Hepatocyte (in vitro differentiated cells): ENCODE data around the gene RAB1B. TPM values are rescaled to one million over a fixed set of nuclear protein-coding genes. Genes with fewer than 3 reads are reported as not detected.
A peak's percentile ranks its signal among the peaks of the same experiment; 100 is the strongest.

Source experiments
- DNase-seq: peaks from one replicate; pipeline ENCODE4 v3.0.0-alpha.2; 2016; ENCODE audit warnings: low spot score
- H2AFZ ChIP-seq: fragments of 200-600 bp; sonication (generic); 2 replicates; pipeline ENCODE4 v1.6.0; 2016; ENCODE audit warnings: antibody characterized with exemption, mild to moderate bottlenecking
- H3K27ac ChIP-seq: fragments of 200-600 bp; sonication (generic); 2 replicates; pipeline ENCODE4 v1.5.1; 2016; ENCODE audit warnings: mild to moderate bottlenecking
- H3K27me3 ChIP-seq: fragments of 200-600 bp; sonication (generic); 2 replicates; pipeline ENCODE4 v1.6.1; 2016
- H3K36me3 ChIP-seq: fragments of 200-600 bp; sonication (generic); replicated peaks from 2 replicates; pipeline ENCODE4 v1.5.1; 2016; ENCODE audit warnings: low read depth; ENCODE audit not compliant: insufficient read depth
- H3K4me1 ChIP-seq: fragments of 200-600 bp; sonication (generic); 2 replicates; pipeline ENCODE4 v1.5.1; 2016; ENCODE audit warnings: mild to moderate bottlenecking, moderate library complexity; ENCODE audit not compliant: insufficient read depth
- H3K4me2 ChIP-seq: fragments of 200-600 bp; sonication (generic); 2 replicates; pipeline ENCODE4 v1.6.0; 2016
- H3K4me3 ChIP-seq: fragments of 200-600 bp; sonication (generic); 2 replicates; pipeline ENCODE4 v1.5.1; 2016; ENCODE audit warnings: mild to moderate bottlenecking
- H3K79me2 ChIP-seq: fragments of 200-600 bp; sonication (generic); 2 replicates; pipeline ENCODE4 v1.6.0; 2017; ENCODE audit warnings: mild to moderate bottlenecking
- H3K9me2 ChIP-seq: fragments of 200-600 bp; sonication (generic); replicated peaks from 2 replicates; pipeline ENCODE4 v1.6.0; 2017; ENCODE audit warnings: mild to moderate bottlenecking; ENCODE audit not compliant: insufficient read depth
- H3K9me3 ChIP-seq: fragments of 200-600 bp; sonication (generic); 2 replicates; pipeline ENCODE4 v1.5.1; 2016; ENCODE audit warnings: low read depth, mild to moderate bottlenecking
- H4K20me1 ChIP-seq: fragments of 200-600 bp; sonication (generic); 2 replicates; pipeline ENCODE4 v1.6.0; 2016; ENCODE audit warnings: mild to moderate bottlenecking; ENCODE audit not compliant: insufficient read depth, poor library complexity, severe bottlenecking
- EZH2 ChIP-seq: fragments of 200-600 bp; sonication (generic); IDR thresholded peaks from 2 replicates; pipeline ENCODE4 v1.6.1; 2016; ENCODE audit warnings: antibody characterized with exemption, mild to moderate bottlenecking, borderline replicate concordance
- EZH2phosphoT487 ChIP-seq: fragments of 200-600 bp; sonication (generic); IDR thresholded peaks from one replicate; pipeline ENCODE4 v1.6.1; 2018; ENCODE audit warnings: antibody characterized with exemption, mild to moderate bottlenecking, low read depth, moderate library complexity; ENCODE audit not compliant: unreplicated experiment, severe bottlenecking
- WGBS: methylation state at CpG from one replicate; pipeline ENCODE4 v1.1.6; 2016; ENCODE audit warnings: low lambda C conversion rate; ENCODE audit errors: missing lambda C conversion rate; 5-methylcytosine and 5-hydroxymethylcytosine counted together
- polyA plus RNA-seq: library from polyadenylated mRNA; unstranded; fragments of >200 nt; fragmentation: Nextera tagmentation; extraction: Ambion mirVana; gene quantifications from 2 replicates; pipeline ENCODE4 v1.2.1, GENCODE V29; 2016
- total RNA-seq: library from RNA; depleted of rRNA; stranded (reverse); fragments of >200 nt; gene quantifications from 2 replicates; pipeline ENCODE4 v1.2.3, GENCODE V29; 2014
- TF ChIP-seq, protein P1 (sequence below): fragments of 200-600 bp; sonication (generic); IDR thresholded peaks from 2 replicates; pipeline ENCODE4 v1.5.1; 2016; ENCODE audit warnings: antibody characterized with exemption, mild to moderate bottlenecking; ENCODE audit not compliant: poor library complexity

The RAB1B gene
- total and polyA plus RNA-seq, 2 experiments from 2014 or later = 19.9 to 88.4 TPM

DNA sequence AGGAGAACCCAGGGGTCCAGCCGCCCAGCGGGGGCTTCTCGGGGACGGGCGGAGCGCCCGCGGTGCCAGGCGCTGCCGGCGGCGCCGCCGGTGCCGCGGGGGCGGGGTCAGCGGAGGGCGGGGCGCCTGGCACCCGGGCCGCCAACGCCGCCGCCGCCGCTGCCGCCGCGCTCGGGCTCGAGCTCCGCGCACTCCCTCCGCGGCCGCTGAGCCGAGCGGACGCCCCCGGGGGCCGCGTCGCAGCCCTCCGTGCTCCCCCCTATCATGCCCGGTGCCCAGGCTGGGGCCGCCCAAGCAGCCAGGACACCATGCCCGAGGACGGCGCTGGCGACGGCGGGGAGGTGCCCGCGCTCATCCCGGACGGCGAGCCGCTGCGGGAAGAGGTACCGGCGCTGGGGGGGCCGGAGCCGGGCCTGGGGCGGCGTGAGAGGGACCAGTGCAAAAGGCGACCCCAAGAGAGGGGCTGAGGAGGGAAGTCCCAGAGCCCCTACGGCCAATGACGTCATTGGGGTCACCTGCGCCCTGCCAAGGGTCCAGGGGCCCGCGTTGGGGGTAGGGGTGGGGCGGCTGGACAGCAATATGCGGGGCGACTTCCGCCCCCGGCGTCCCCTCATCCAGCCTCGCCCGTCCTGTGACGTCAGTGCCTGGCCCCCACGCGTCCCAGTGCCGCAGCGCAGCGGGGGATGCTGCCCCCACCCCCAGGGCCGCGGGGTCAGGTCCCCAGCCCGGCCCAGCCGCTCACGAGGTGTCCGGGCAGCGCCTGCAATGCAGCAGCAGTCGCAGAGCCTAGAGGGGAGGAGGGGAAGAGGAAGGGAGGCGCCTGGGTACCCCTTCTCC is 23.5 kb downstream of the RAB1B start, which contains the start of gene TMEM151A:
TSS of gene TMEM151A (plus strand) at position 189 of the 837 bp plus-strand sequence. CDS start at position 309, 120 bp downstream.
- Histone ChIP-seq H3K4me2 (peak within 1 kb of the TSS; percentile 92), H3K4me3 (no peak within 1 kb of the TSS), H4K20me1 (no peaks in the 10 kb centered on the region), H3K4me1 (peaks cover 15% of the 10 kb centered on the region), H2AFZ (no peak within 1 kb of the TSS), H3K9me3 (no peaks in the 10 kb centered on the region), H3K9me2 (no peaks in the 10 kb centered on the region), H3K79me2 (peaks cover 16% of the 10 kb centered on the region), H3K27me3 (peaks cover 30% of the 10 kb centered on the region), H3K36me3 (no peaks in the 10 kb centered on the region), H3K27ac (peak within 1 kb of the TSS; percentile 3)
- DNase-seq = peak; percentile 63
- TF ChIP-seq EZH2phosphoT487 = peak; percentile 55
- no peak for TF ChIP-seq EZH2
- WGBS = 5% methylated on average over 56 of the region's 95 CpGs

DNA sequence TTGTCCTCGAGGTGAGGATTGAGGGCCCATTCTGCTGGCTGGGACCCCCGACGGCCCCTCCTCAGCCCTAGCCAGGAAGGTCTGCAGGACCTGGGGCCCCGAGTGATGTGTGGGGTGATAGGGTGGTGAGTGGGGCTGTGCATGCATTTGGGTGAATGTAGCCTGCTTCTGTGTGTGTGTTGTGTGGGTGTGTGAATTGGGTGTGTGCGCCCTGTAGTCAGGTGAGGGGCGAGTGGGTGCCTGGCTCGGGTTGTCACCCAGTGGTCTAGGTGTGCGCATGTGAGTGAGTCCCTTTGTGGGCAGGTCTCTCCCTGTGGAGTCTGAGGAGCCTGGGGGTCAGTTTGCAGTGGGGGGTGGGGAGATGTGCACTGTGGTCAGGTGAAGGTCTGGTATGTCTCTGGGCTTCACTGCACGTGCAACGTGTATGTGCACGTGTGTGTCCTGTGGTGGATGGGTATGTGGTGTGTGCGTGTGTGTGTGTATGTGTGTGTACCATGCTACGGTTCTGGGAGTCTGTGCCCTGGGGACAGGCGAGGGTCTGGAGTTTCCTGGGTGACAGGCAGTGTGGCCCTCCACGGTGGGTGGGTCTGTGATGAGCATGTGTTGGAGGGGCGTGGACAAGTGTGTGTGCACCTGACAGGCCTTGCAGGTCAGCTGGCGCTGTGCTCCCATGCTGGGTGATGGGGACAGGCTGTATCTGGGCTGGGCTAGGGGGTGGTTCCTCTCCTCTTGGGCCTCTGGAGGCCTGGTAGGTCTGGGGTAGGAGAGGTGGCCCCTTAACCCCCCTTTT is 24.3 kb downstream of the RAB1B start:
- Histone ChIP-seq H3K4me3 (no peak overlapping the region), H3K4me1 (peaks cover 13% of the 10 kb centered on the region), H4K20me1 (no peaks in the 10 kb centered on the region), H3K79me2 (peaks cover 8% of the 10 kb centered on the region), H3K36me3 (no peaks in the 10 kb centered on the region), H3K27me3 (peaks cover 30% of the 10 kb centered on the region), H3K9me3 (no peaks in the 10 kb centered on the region), H3K9me2 (no peaks in the 10 kb centered on the region), H2AFZ (no peak overlapping the region), H3K27ac (no peak overlapping the region), H3K4me2 (peak overlapping the region; percentile 92)
- 80% methylated on average over 17 of the region's 17 CpGs for WGBS
- no peak for DNase-seq
- TF ChIP-seq EZH2phosphoT487 (no peak), EZH2 (no peak)
- TF ChIP-seq, protein P1, sequence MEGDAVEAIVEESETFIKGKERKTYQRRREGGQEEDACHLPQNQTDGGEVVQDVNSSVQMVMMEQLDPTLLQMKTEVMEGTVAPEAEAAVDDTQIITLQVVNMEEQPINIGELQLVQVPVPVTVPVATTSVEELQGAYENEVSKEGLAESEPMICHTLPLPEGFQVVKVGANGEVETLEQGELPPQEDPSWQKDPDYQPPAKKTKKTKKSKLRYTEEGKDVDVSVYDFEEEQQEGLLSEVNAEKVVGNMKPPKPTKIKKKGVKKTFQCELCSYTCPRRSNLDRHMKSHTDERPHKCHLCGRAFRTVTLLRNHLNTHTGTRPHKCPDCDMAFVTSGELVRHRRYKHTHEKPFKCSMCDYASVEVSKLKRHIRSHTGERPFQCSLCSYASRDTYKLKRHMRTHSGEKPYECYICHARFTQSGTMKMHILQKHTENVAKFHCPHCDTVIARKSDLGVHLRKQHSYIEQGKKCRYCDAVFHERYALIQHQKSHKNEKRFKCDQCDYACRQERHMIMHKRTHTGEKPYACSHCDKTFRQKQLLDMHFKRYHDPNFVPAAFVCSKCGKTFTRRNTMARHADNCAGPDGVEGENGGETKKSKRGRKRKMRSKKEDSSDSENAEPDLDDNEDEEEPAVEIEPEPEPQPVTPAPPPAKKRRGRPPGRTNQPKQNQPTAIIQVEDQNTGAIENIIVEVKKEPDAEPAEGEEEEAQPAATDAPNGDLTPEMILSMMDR = no peak

DNA sequence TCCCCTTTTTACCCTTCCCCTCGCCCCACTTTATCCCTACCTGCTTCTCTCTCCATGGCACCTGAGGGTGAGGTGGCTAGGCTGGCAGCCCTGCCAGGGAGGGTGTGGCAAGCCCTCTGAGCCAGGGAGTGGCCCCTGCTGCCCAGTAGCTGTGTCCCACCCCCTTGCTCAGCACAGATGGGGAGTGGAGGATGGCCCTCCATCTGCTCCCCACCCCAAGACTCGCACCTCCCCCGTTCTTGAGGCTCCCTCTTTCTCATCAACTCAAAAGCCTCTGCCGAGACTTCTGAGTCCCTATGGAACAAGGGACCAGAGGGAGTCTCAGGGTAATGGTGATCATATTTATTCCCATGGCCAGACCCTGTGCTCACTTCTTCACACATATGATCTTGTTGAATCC is 24.9 kb downstream of the RAB1B start:
- Histone ChIP-seq H2AFZ (no peak overlapping the region), H3K27me3 (peaks cover 30% of the 10 kb centered on the region), H3K27ac (no peak overlapping the region), H3K4me3 (no peak overlapping the region), H3K9me2 (no peaks in the 10 kb centered on the region), H3K4me1 (peaks cover 7% of the 10 kb centered on the region), H3K79me2 (peaks cover 2% of the 10 kb centered on the region), H3K9me3 (no peaks in the 10 kb centered on the region), H4K20me1 (no peaks in the 10 kb centered on the region), H3K4me2 (no peak overlapping the region), H3K36me3 (no peaks in the 10 kb centered on the region)
- WGBS = 84% methylated on average over 4 of the region's 4 CpGs
- no peak for DNase-seq
- TF ChIP-seq EZH2phosphoT487 (no peak), EZH2 (no peak)
- TF ChIP-seq, protein P1 = no peak
